Erythroblast (primary cell): ENCODE measurements around the gene MFGE8.

Experiments
- GATA1 ChIP-seq: IDR thresholded peaks from 2 replicates; pipeline ENCODE4 v1.6.1; 2011; ENCODE audit warnings: low read depth, mild to moderate bottlenecking, control low read depth, low read length, moderate library complexity
- POLR2A ChIP-seq: IDR thresholded peaks from 2 replicates; pipeline ENCODE4 v1.6.1; 2011; ENCODE audit warnings: mild to moderate bottlenecking, low read length

- no peak for TF ChIP-seq POLR2A
- TF ChIP-seq GATA1 = no peak
Measured at GRCh38 chr15:88940110-88940675, 27.0 kb upstream of the MFGE8 start.
